Measurements from ENCODE around the gene SHB.
A peak's percentile ranks its signal among the peaks of the same experiment; 100 is the strongest.

The SHB gene

GRCh38 chr9:38024036-38024681, 44.9 kb downstream of the SHB start:
- no peak for DNase-seq (ENCODE audit: low spot score)

GRCh38 chr9:38023661-38024035, 45.4 kb downstream of the SHB start:
- DNase-seq (ENCODE audit: low spot score) = no peak

- DNase-seq (ENCODE audit: low spot score) = no peak
Observed at GRCh38 chr9:38022995-38023394, 46.0 kb downstream of the SHB start.

- no peak for DNase-seq (ENCODE audit: low spot score)
Observed at GRCh38 chr9:38022203-38022895, 46.7 kb downstream of the SHB start.

GRCh38 chr9:38020151-38021076, 48.6 kb downstream of the SHB start:
- no peak for DNase-seq (ENCODE audit: low spot score)

GRCh38 chr9:38019731-38020130, 49.3 kb downstream of the SHB start:
- DNase-seq (ENCODE audit: low spot score) = no peak

GRCh38 chr9:38018958-38019602, 49.9 kb downstream of the SHB start:
- no peak for DNase-seq (ENCODE audit: low spot score)

- DNase-seq (ENCODE audit: low spot score) = no peak
Observed at GRCh38 chr9:38018241-38018957, 50.6 kb downstream of the SHB start.

- DNase-seq (ENCODE audit: low spot score) = no peak
Observed at GRCh38 chr9:38017885-38018186, 51.2 kb downstream of the SHB start.

- DNase-seq (ENCODE audit: low spot score) = peak; percentile 79
Observed at GRCh38 chr9:38017149-38017884, 51.7 kb downstream of the SHB start.

- no peak for DNase-seq (ENCODE audit: low spot score)
Observed at GRCh38 chr9:38016375-38017135, 52.5 kb downstream of the SHB start.

- no peak for DNase-seq (ENCODE audit: low spot score)
Observed at GRCh38 chr9:38015906-38016305, 53.1 kb downstream of the SHB start.

- DNase-seq (ENCODE audit: low spot score) = no peak
Observed at GRCh38 chr9:38015266-38015665, 53.8 kb downstream of the SHB start.

GRCh38 chr9:38012767-38013450, 56.1 kb downstream of the SHB start:
- DNase-seq (ENCODE audit: low spot score) = no peak

GRCh38 chr9:38011991-38012390, 57.0 kb downstream of the SHB start:
- DNase-seq (ENCODE audit: low spot score) = no peak

- DNase-seq (ENCODE audit: low spot score) = no peak
Observed at GRCh38 chr9:38010918-38011704, 57.9 kb downstream of the SHB start.

- DNase-seq (ENCODE audit: low spot score) = no peak
Observed at GRCh38 chr9:38009990-38010389, 59.0 kb downstream of the SHB start.

- no peak for DNase-seq (ENCODE audit: low spot score)
Observed at GRCh38 chr9:38009035-38009501, 60.0 kb downstream of the SHB start.

All from iPS-NIHi11 (cell line).